Spinal cord (tissue), 10 donors: ENCODE measurements around the gene TMEM61. TPM values are rescaled to one million over a fixed set of nuclear protein-coding genes. Genes with fewer than 3 reads are reported as not detected.
A peak's percentile ranks its signal among the peaks of the same experiment; 100 is the strongest.
"Not testable (repeated sequence)": the region's sequence is repeated elsewhere in the genome, so short reads cannot be mapped to it uniquely, and the experiment has no call there.

Experiments
- DNase-seq, 6 donors: peaks; one replicate each; pipeline versions ENCODE4 v3.0.0 to v3.0.0-alpha.2; 2013 to 2015; ENCODE audit warnings: low spot score in 6 of 6, low read depth in 4 of 6
- H3K27ac ChIP-seq: one replicate; pipeline ENCODE4 v1.5.1; 2013; ENCODE audit warnings: low read depth, low read length, control low read depth
- H3K27me3 ChIP-seq: one replicate; pipeline ENCODE4 v1.6.1; 2013; ENCODE audit warnings: low read length; ENCODE audit not compliant: control insufficient read depth, insufficient read depth
- H3K36me3 ChIP-seq: one replicate; pipeline ENCODE4 v1.6.1; 2013; ENCODE audit warnings: low read length; ENCODE audit not compliant: control insufficient read depth, insufficient read depth
- H3K4me1 ChIP-seq: one replicate; pipeline ENCODE4 v1.6.1; 2013; ENCODE audit warnings: low read length; ENCODE audit not compliant: control insufficient read depth, insufficient read depth
- H3K4me3 ChIP-seq: one replicate; pipeline ENCODE4 v1.5.1; 2013; ENCODE audit warnings: low read depth, low read length, control low read depth
- H3K9me3 ChIP-seq: one replicate; pipeline ENCODE4 v1.6.1; 2013; ENCODE audit warnings: low read length; ENCODE audit not compliant: control insufficient read depth, insufficient read depth
- WGBS: methylation state at CpG from one replicate; pipeline ENCODE4 v1.1.5; 2013; ENCODE audit warnings: missing lambda C conversion rate; ENCODE audit not compliant: insufficient coverage; 5-methylcytosine and 5-hydroxymethylcytosine counted together
- polyA plus RNA-seq, 2 donors: library from polyadenylated mRNA; unstranded; fragments of 120-200 nt; gene quantifications; one replicate each; pipeline ENCODE4 v1.2.1, GENCODE V29; 2013; ENCODE audit not compliant: insufficient read length in 2 of 2
- total RNA-seq, 2 donors: library from RNA; depleted of rRNA in 1 of 2; stranded (reverse); fragments of 120-200 nt in 1 of 2; fragments of >200 nt in 1 of 2; gene quantifications; one replicate each; pipeline versions ENCODE4 v1.2.3 to v1.2.4, GENCODE V29; 2013 to 2014
- donor health status: healthy.

TMEM61 gene
- total and polyA plus RNA-seq, 4 donors: 0.39 to 1.3 (median 0.88) TPM

GRCh38 chr1:55007625-55008024 lies 27.2 kb downstream of the TMEM61 start:
- Histone ChIP-seq H3K4me1 (no peaks in the 10 kb centered on the region), H3K36me3 (no peaks in the 10 kb centered on the region), H3K4me3 (no peak overlapping the region), H3K9me3 (peaks cover 1% of the 10 kb centered on the region), H3K27ac (no peak overlapping the region), H3K27me3 (no peaks in the 10 kb centered on the region)
- WGBS: 81% methylated on average over 2 of the region's 3 CpGs
- no peak for DNase-seq

GRCh38 chr1:55010194-55010886 lies 29.9 kb downstream of the TMEM61 start:
- no peak overlapping the region for H3K4me3 ChIP-seq
- DNase-seq: no peak
- peaks cover 1% of the 10 kb centered on the region for H3K9me3 ChIP-seq
- H3K27me3 ChIP-seq: no peaks in the 10 kb centered on the region
- WGBS: 88% methylated on average over 9 of the region's 9 CpGs
- no peak overlapping the region for H3K27ac ChIP-seq
- H3K36me3 ChIP-seq: no peaks in the 10 kb centered on the region
- no peaks in the 10 kb centered on the region for H3K4me1 ChIP-seq

GRCh38 chr1:55010887-55011217 lies 30.4 kb downstream of the TMEM61 start:
- no peak for DNase-seq
- Histone ChIP-seq H3K4me1 (no peaks in the 10 kb centered on the region), H3K4me3 (no peak overlapping the region), H3K27ac (no peak overlapping the region), H3K36me3 (no peaks in the 10 kb centered on the region), H3K27me3 (no peaks in the 10 kb centered on the region), H3K9me3 (peaks cover 1% of the 10 kb centered on the region)
- no CpG with 5 or more reads among the region's 7 CpGs for WGBS

GRCh38 chr1:55012661-55013060 lies 32.2 kb downstream of the TMEM61 start:
- no CpG with 5 or more reads among the region's 1 CpG for WGBS
- no peak for DNase-seq

GRCh38 chr1:55015123-55015522 lies 34.7 kb downstream of the TMEM61 start:
- 95% methylated on average over 4 of the region's 5 CpGs for WGBS
- no peaks in the 10 kb centered on the region for H3K4me1 ChIP-seq
- no peaks in the 10 kb centered on the region for H3K36me3 ChIP-seq
- H3K9me3 ChIP-seq: no peaks in the 10 kb centered on the region
- no peaks in the 10 kb centered on the region for H3K27me3 ChIP-seq
- DNase-seq: no peak
- H3K27ac ChIP-seq: no peak overlapping the region
- H3K4me3 ChIP-seq: no peak overlapping the region

More at GRCh38 chr1:55012661-55013060, 32.2 kb downstream of the TMEM61 start:
- Histone ChIP-seq H3K27ac (no peak overlapping the region), H3K9me3 (peaks cover 1% of the 10 kb centered on the region), H3K4me3 (no peak overlapping the region), H3K27me3 (no peaks in the 10 kb centered on the region), H3K36me3 (no peaks in the 10 kb centered on the region), H3K4me1 (no peaks in the 10 kb centered on the region)

GRCh38 chr1:55015731-55016620 lies 35.5 kb downstream of the TMEM61 start:
- 77% methylated on average over 11 of the region's 12 CpGs for WGBS
- Histone ChIP-seq H3K4me3 (no peak overlapping the region), H3K36me3 (no peaks in the 10 kb centered on the region), H3K9me3 (no peaks in the 10 kb centered on the region), H3K27ac (no peak overlapping the region), H3K27me3 (no peaks in the 10 kb centered on the region), H3K4me1 (no peaks in the 10 kb centered on the region)
- no peak for DNase-seq

GRCh38 chr1:55018395-55018794 lies 38.0 kb downstream of the TMEM61 start:
- Histone ChIP-seq H3K27me3 (no peaks in the 10 kb centered on the region), H3K4me3 (no peak overlapping the region), H3K27ac (no peak overlapping the region), H3K36me3 (no peaks in the 10 kb centered on the region), H3K4me1 (peaks cover 9% of the 10 kb centered on the region), H3K9me3 (no peaks in the 10 kb centered on the region)
- DNase-seq: no peak
- WGBS: 85% methylated on average over 4 of the region's 9 CpGs

GRCh38 chr1:55021942-55022546 lies 41.6 kb downstream of the TMEM61 start:
- DNase-seq: peak in 5 of 6 donors; percentile 41 to 88 (median 56)
- WGBS: 33% methylated on average over 14 of the region's 15 CpGs

GRCh38 chr1:55024163-55024562 lies 43.7 kb downstream of the TMEM61 start:
- H3K36me3 ChIP-seq, H3K4me1 ChIP-seq, H3K27me3 ChIP-seq, H3K27ac ChIP-seq, H3K9me3 ChIP-seq, H3K4me3 ChIP-seq, DNase-seq: not testable (repeated sequence)
- 75% methylated on average over 5 of the region's 10 CpGs for WGBS

More at GRCh38 chr1:55021942-55022546, 41.6 kb downstream of the TMEM61 start:
- Histone ChIP-seq H3K4me3 (no peak overlapping the region), H3K9me3 (no peaks in the 10 kb centered on the region), H3K27ac (no peak overlapping the region), H3K36me3 (no peaks in the 10 kb centered on the region), H3K27me3 (no peaks in the 10 kb centered on the region), H3K4me1 (peaks cover 9% of the 10 kb centered on the region)
